ENCODE measurements around the gene ICAM5. TPM values are rescaled to one million over a fixed set of nuclear protein-coding genes. Genes with fewer than 3 reads are reported as not detected.

Gene ICAM5, protein sequence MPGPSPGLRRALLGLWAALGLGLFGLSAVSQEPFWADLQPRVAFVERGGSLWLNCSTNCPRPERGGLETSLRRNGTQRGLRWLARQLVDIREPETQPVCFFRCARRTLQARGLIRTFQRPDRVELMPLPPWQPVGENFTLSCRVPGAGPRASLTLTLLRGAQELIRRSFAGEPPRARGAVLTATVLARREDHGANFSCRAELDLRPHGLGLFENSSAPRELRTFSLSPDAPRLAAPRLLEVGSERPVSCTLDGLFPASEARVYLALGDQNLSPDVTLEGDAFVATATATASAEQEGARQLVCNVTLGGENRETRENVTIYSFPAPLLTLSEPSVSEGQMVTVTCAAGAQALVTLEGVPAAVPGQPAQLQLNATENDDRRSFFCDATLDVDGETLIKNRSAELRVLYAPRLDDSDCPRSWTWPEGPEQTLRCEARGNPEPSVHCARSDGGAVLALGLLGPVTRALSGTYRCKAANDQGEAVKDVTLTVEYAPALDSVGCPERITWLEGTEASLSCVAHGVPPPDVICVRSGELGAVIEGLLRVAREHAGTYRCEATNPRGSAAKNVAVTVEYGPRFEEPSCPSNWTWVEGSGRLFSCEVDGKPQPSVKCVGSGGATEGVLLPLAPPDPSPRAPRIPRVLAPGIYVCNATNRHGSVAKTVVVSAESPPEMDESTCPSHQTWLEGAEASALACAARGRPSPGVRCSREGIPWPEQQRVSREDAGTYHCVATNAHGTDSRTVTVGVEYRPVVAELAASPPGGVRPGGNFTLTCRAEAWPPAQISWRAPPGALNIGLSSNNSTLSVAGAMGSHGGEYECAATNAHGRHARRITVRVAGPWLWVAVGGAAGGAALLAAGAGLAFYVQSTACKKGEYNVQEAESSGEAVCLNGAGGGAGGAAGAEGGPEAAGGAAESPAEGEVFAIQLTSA
- 13.2 and 32.0 TPM in 2 replicates for total RNA-seq

DNA sequence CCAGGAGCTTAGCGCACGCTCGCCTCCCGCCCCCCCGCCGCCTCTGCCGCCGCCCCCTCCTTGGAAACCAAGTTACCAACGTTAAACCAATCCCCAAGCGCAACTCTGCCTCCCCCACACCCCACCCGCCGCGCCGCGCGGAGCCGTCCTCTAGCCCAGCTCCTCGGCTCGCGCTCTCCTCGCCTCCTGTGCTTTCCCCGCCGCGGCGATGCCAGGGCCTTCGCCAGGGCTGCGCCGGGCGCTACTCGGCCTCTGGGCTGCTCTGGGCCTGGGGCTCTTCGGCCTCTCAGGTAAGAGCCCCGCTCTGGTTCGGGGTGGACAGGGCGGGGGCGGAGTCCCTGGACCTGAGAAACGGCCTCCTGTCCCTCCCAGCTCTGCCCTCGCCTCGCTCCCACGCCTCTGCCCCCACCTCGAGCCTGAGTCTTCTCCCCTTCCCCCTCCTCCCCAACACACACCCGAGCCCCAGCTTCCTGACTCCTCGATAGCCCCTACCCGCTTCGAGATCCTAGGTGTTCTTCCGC lies at the start of gene ICAM5:
Gene ICAM5 (plus strand): TSS at position 117 of the 521 bp plus-strand sequence. CDS start 92 bp downstream, at position 209.

GRCh38 chr19:10251792-10252694 lies 37.7 kb upstream of the ICAM5 start, which contains the start of gene MRPL4:
Gene MRPL4 (plus strand): TSS chr19:10252214. CDS start chr19:10252254, 40 bp downstream.

GRCh38 chr19:10270616-10271394 lies 18.9 kb upstream of the ICAM5 start, which contains the start of gene ICAM1:
Gene ICAM1 (plus strand): TSS chr19:10271120. CDS start chr19:10271160, 40 bp downstream.

DNA sequence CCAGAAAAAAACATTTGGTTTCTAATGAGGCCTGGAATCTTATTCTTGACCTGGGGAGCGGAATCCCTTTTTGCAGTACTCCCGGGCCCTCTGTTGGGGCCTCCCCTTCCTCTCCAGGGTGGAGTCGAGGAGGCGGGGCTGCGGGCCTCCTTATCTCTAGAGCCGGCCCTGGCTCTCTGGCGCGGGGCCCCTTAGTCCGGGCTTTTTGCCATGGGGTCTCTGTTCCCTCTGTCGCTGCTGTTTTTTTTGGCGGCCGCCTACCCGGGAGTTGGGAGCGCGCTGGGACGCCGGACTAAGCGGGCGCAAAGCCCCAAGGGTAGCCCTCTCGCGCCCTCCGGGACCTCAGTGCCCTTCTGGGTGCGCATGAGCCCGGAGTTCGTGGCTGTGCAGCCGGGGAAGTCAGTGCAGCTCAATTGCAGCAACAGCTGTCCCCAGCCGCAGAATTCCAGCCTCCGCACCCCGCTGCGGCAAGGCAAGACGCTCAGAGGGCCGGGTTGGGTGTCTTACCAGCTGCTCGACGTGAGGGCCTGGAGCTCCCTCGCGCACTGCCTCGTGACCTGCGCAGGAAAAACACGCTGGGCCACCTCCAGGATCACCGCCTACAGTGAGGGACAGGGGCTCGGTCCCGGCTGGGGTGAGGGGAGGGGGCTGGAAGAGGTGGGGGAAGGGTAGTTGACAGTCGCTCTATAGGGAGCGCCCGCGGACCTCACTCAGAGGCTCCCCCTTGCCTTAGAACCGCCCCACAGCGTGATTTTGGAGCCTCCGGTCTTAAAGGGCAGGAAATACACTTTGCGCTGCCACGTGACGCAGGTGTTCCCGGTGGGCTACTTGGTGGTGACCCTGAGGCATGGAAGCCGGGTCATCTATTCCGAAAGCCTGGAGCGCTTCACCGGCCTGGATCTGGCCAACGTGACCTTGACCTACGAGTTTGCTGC lies 2.7 kb upstream of the ICAM5 start, which contains the start of gene ICAM4:
Gene ICAM4 (plus strand): TSS at position 153 of the 935 bp plus-strand sequence. CDS start 58 bp downstream, at position 211.

DNA sequence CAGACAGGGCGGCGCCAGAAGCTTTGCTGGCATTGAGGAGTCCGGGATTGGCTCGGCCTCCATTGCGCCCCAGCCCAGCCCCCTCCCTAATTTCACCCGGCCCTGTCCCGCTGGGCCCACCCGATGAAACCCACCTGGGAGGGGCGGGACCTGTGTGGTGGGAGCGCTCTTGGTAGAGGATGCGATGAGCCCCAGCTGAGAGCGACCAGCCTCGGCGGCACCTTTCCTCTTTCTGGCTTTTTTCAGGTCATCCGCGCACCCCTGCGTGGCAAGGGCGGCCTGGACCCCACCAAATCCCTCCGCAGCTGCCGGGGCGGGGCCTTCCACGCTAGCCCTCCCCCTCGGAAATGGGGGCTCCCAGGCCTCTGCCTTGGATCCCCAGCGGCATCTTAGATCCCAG lies 19.7 kb downstream of the ICAM5 start, which contains the start of gene ZGLP1:
Gene ZGLP1 (minus strand): TSS at position 393 of the 400 bp plus-strand sequence.

GRCh38 chr19:10315335-10316214 lies 25.8 kb downstream of the ICAM5 start, which contains the start of gene FDX2:
Gene FDX2 (minus strand): TSS chr19:10316015. CDS start chr19:10315996, 19 bp downstream.

DNA sequence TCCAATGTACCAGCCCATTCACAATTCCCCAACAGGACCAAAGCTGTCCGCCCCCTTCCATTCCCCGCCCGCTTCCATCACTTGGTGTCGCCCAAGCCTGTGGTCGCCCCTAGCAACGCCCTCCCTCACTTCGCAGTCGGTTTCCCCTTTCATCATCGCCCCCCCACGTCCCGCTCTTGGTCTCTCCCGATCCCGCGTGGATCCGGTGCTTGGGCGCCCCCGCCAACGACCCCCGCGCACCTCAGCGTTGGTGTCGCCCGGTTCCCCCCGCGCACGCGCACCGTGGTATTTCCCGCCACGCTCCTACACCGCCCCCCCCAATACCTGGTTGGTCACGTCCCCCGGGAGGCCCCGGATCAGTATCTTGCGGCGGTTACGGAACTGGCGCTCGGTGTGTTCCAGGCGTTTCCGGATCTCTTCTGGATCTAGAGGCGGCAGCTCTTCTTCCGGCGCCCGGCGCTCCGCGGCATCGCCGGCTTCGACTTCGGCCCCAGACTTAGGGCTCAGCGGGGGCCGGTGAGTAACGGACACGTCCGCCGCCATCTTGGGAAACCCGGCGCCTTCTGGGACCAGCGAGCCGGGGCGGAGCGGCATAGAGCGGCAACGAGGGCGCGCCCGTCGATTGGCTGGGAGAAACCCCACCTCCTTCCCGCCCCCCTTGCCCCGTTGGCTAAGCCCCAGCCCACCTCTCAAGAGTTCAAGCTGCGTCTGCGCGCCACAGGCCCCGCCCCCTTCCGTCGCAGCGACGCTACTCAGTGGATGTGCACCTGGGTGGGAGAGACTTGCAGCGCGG lies 43.4 kb downstream of the ICAM5 start, which contains the start of gene RAVER1:
Gene RAVER1 (minus strand): TSS at position 565 of the 793 bp plus-strand sequence. CDS start 22 bp downstream, at position 543.

DNA sequence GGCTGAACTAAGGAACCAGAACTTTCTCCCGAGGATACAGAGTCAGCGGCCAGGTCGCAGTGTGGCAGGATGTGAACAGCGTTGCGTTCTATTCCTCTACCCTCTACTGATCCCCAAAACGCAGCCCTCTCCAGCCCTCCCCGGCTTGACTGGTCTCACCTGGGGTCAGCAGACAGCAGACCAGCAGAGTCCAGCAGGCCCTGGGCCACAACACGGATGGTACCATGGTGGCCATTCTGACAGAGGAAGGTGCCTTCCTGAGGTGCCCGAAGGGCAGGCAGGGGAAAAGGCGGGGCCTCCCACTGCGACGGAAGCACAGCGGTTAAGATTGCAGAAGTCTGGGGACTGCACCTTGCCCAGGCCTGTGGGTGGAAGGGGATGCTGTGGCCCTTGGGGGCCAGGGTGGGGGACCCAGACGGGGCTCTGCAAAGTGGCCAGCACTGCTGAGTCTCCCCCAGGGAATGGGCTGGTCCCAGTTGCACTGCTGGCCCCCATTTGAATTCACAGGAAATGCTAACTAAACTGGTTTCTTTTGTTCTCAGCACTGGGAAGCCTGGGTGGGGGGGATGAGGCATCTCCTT lies 49.7 kb downstream of the ICAM5 start, which contains the start of gene ICAM3:
Gene ICAM3 (minus strand): TSS at position 245 of the 581 bp plus-strand sequence. CDS start 10 bp downstream, at position 235.

Other genes with a start within 250 kb of the ICAM5 start
- 4.5 and 15.2 TPM in 2 replicates for gene SHFL, start 203.6 kb upstream of the ICAM5 start, total RNA-seq
- gene ANGPTL6, start 187.3 kb upstream of the ICAM5 start, total RNA-seq = not detected in 2 replicates
- 27.3 and 48.0 TPM in 2 replicates for gene PPAN, start 183.6 kb upstream of the ICAM5 start, total RNA-seq
- 1.7 and 1.9 TPM in 2 replicates for gene P2RY11, start 178.3 kb upstream of the ICAM5 start, total RNA-seq
- 301 and 383 TPM in 2 replicates for gene EIF3G, start 170.1 kb upstream of the ICAM5 start, total RNA-seq
- gene DNMT1, start 95.0 kb upstream of the ICAM5 start, total RNA-seq = 12.8 and 19.3 TPM in 2 replicates
- gene S1PR2, start 58.6 kb upstream of the ICAM5 start, total RNA-seq = 1.1 and 2.7 TPM in 2 replicates
- 29.2 and 30.1 TPM in 2 replicates for gene MRPL4, start 37.7 kb upstream of the ICAM5 start, total RNA-seq
- 5.5 and 40.5 TPM in 2 replicates for gene ICAM1, start 18.8 kb upstream of the ICAM5 start, total RNA-seq
- gene ICAM4, start 3.0 kb upstream of the ICAM5 start, total RNA-seq = 32.3 and 40.3 TPM in 2 replicates
- 0.21 and 0.48 TPM in 2 replicates for gene ZGLP1, start 19.9 kb downstream of the ICAM5 start, total RNA-seq
- 23.6 and 28.6 TPM in 2 replicates for gene FDX2, start 26.1 kb downstream of the ICAM5 start, total RNA-seq
- 7.7 and 8.5 TPM in 2 replicates for gene RAVER1, start 43.6 kb downstream of the ICAM5 start, total RNA-seq
- gene ICAM3, start 49.7 kb downstream of the ICAM5 start, total RNA-seq = 3.4 and 4.1 TPM in 2 replicates
- gene TYK2, start 90.6 kb downstream of the ICAM5 start, total RNA-seq = 34.5 and 70.8 TPM in 2 replicates
- 100 and 206 TPM in 2 replicates for gene CDC37, start 113.6 kb downstream of the ICAM5 start, total RNA-seq
- gene PDE4A, start 130.6 kb downstream of the ICAM5 start, total RNA-seq = 0.48 and 0.64 TPM in 2 replicates
- 56.4 and 81.0 TPM in 2 replicates for gene KEAP1, start 213.4 kb downstream of the ICAM5 start, total RNA-seq
- 10.4 and 25.6 TPM in 2 replicates for gene S1PR5, start 227.5 kb downstream of the ICAM5 start, total RNA-seq